Mesenchymal stem cell (in vitro differentiated cells and primary cell): ENCODE results near the gene GIPC3.
A peak's percentile ranks its signal among the peaks of the same experiment; 100 is the strongest.

Experiments used
- DNase-seq: peaks from one replicate; pipeline ENCODE4 v3.0.0-alpha.2; 2013
- H2AFZ ChIP-seq: one replicate; pipeline ENCODE4 v1.6.1; 2013; ENCODE audit warnings: low read depth, mild to moderate bottlenecking, control low read depth, inconsistent platforms, low read length, moderate library complexity
- H2AK5ac ChIP-seq: 2 replicates; pipeline ENCODE4 v1.6.1; 2013; ENCODE audit warnings: low read length, moderate library complexity, mild to moderate bottlenecking, inconsistent platforms; ENCODE audit not compliant: severe bottlenecking
- H2BK120ac ChIP-seq: one replicate; pipeline ENCODE4 v1.6.1; 2013; ENCODE audit warnings: low read depth, mild to moderate bottlenecking, inconsistent platforms, low read length, moderate library complexity
- H2BK12ac ChIP-seq, 2 experiments: one replicate each; pipeline ENCODE4 v1.6.1; 2013; ENCODE audit warnings: inconsistent platforms in 2 of 2, low read length in 2 of 2, mild to moderate bottlenecking in 2 of 2, moderate library complexity in 2 of 2, control low read depth in 1 of 2
- H2BK15ac ChIP-seq: one replicate; pipeline ENCODE4 v1.6.1; 2013; ENCODE audit warnings: mild to moderate bottlenecking, low read depth, inconsistent platforms; ENCODE audit not compliant: poor library complexity, severe bottlenecking
- H2BK5ac ChIP-seq: 2 replicates; pipeline ENCODE4 v1.6.1; 2013; ENCODE audit warnings: low read depth, mild to moderate bottlenecking, low read length, control low read depth, inconsistent platforms; ENCODE audit not compliant: poor library complexity, severe bottlenecking
- H3K14ac ChIP-seq, 2 experiments: one replicate each; pipeline ENCODE4 v1.6.1; 2013; ENCODE audit warnings: inconsistent platforms in 2 of 2, low read length in 2 of 2, control low read depth in 1 of 2, mild to moderate bottlenecking in 1 of 2, moderate library complexity in 1 of 2
- H3K18ac ChIP-seq, 2 experiments: one replicate each; pipeline ENCODE4 v1.6.1; 2013; ENCODE audit warnings: inconsistent platforms in 2 of 2, low read length in 2 of 2, control low read depth in 1 of 2, low read depth in 1 of 2, mild to moderate bottlenecking in 1 of 2
- H3K23ac ChIP-seq, 2 experiments: one replicate each; pipeline ENCODE4 v1.6.1; 2013; ENCODE audit warnings: inconsistent platforms in 2 of 2, low read length in 2 of 2, mild to moderate bottlenecking in 2 of 2, moderate library complexity in 2 of 2, control low read depth in 1 of 2
- H3K27ac ChIP-seq: 2 replicates; pipeline ENCODE4 v1.5.1; 2013; ENCODE audit warnings: mild to moderate bottlenecking, moderate library complexity, low read length, control low read depth, inconsistent platforms; ENCODE audit not compliant: poor library complexity, severe bottlenecking
- H3K27me3 ChIP-seq, 2 experiments: 2 replicates each; pipeline versions ENCODE4 v1.6.1 to v1.7.0; 2013; ENCODE audit warnings: low read length in 2 of 2, mild to moderate bottlenecking in 2 of 2, moderate library complexity in 2 of 2, control low read depth in 1 of 2, inconsistent platforms in 1 of 2; ENCODE audit not compliant: control insufficient read depth in 1 of 2, insufficient read depth in 1 of 2
- H3K36me3 ChIP-seq, 2 experiments: 2 replicates each; pipeline versions ENCODE4 v1.6.1 to v1.7.0; 2013; ENCODE audit warnings: low read length in 2 of 2, control low read depth in 1 of 2, inconsistent platforms in 1 of 2, low read depth in 1 of 2, mild to moderate bottlenecking in 1 of 2; ENCODE audit not compliant: insufficient read depth in 2 of 2, control insufficient read depth in 1 of 2
- H3K4ac ChIP-seq, 2 experiments: one replicate each; pipeline ENCODE4 v1.6.1; 2013; ENCODE audit warnings: inconsistent platforms in 2 of 2, low read length in 2 of 2, mild to moderate bottlenecking in 2 of 2, moderate library complexity in 2 of 2, control low read depth in 1 of 2, low read depth in 1 of 2
- H3K4me1 ChIP-seq: 2 replicates; pipeline ENCODE4 v1.6.1; 2013; ENCODE audit warnings: low read depth, low read length, control low read depth; ENCODE audit not compliant: control insufficient read depth, insufficient read depth
- H3K4me2 ChIP-seq: 2 replicates; pipeline ENCODE4 v1.6.1; 2013; ENCODE audit warnings: low read length, mild to moderate bottlenecking, inconsistent platforms; ENCODE audit not compliant: poor library complexity, severe bottlenecking
- H3K4me3 ChIP-seq, 2 experiments: 2 replicates each; pipeline versions ENCODE4 v1.5.1 to v1.7.0; 2013; ENCODE audit warnings: low read length in 2 of 2, mild to moderate bottlenecking in 2 of 2, control low read depth in 1 of 2, low read depth in 1 of 2; ENCODE audit not compliant: insufficient read depth in 1 of 2
- H3K79me1 ChIP-seq: replicated peaks from 2 replicates; pipeline ENCODE4 v1.6.1; 2013; ENCODE audit warnings: mild to moderate bottlenecking, control low read depth, low read length, inconsistent platforms; ENCODE audit not compliant: poor library complexity, severe bottlenecking
- H3K9ac ChIP-seq: 2 replicates; pipeline ENCODE4 v1.7.0; 2013; ENCODE audit warnings: mild to moderate bottlenecking, low read length, moderate library complexity
- H3K9me3 ChIP-seq: 2 replicates; pipeline ENCODE4 v1.7.0; 2013; ENCODE audit warnings: mild to moderate bottlenecking, low read length; ENCODE audit not compliant: control insufficient read depth
- H4K8ac ChIP-seq: one replicate; pipeline ENCODE4 v1.6.1; 2013; ENCODE audit warnings: inconsistent platforms, mild to moderate bottlenecking, low read length, moderate library complexity
- H4K91ac ChIP-seq: one replicate; pipeline ENCODE4 v1.6.1; 2013; ENCODE audit warnings: mild to moderate bottlenecking, low read length, inconsistent platforms
- WGBS: methylation state at CpG from one replicate; pipeline ENCODE4 v1.1.7; 2013; ENCODE audit warnings: mixed read lengths; 5-methylcytosine and 5-hydroxymethylcytosine counted together

The GIPC3 gene

GRCh38 chr19:3608750-3609322, 23.6 kb downstream of the GIPC3 start:
- H2AK5ac ChIP-seq: peak overlapping the region; percentile 43
- H3K23ac ChIP-seq: no peak overlapping the region
- H3K9me3 ChIP-seq: no peaks in the 10 kb centered on the region
- H3K4me2 ChIP-seq: peak overlapping the region; percentile 11
- peaks cover 17 to 48% of the 10 kb centered on the region in 2 experiments for H3K36me3 ChIP-seq
- WGBS: 89% methylated on average over 21 of the region's 21 CpGs
- no peak overlapping the region for H3K9ac ChIP-seq
- H2BK120ac ChIP-seq: peak overlapping the region; percentile 50
- peak overlapping the region in 1 of 2 experiments; percentile 9 for H3K4ac ChIP-seq
- peak overlapping the region in 1 of 2 experiments; percentile 45 for H2BK12ac ChIP-seq
- no peaks in the 10 kb centered on the region for H3K27me3 ChIP-seq
- no peak overlapping the region for H3K14ac ChIP-seq
- H3K4me3 ChIP-seq: no peak overlapping the region
- H3K27ac ChIP-seq: no peak overlapping the region
- no peak for DNase-seq
- peaks cover 48% of the 10 kb centered on the region for H3K4me1 ChIP-seq
- H2AFZ ChIP-seq: no peak overlapping the region
- H2BK5ac ChIP-seq: peak overlapping the region; percentile 3
- H4K8ac ChIP-seq: peak overlapping the region; percentile 1
- peaks cover 22% of the 10 kb centered on the region for H3K79me1 ChIP-seq
- H2BK15ac ChIP-seq: no peak overlapping the region
- H4K91ac ChIP-seq: peak overlapping the region; percentile 23
- H3K18ac ChIP-seq: peak overlapping the region in 1 of 2 experiments; percentile 67

DNA sequence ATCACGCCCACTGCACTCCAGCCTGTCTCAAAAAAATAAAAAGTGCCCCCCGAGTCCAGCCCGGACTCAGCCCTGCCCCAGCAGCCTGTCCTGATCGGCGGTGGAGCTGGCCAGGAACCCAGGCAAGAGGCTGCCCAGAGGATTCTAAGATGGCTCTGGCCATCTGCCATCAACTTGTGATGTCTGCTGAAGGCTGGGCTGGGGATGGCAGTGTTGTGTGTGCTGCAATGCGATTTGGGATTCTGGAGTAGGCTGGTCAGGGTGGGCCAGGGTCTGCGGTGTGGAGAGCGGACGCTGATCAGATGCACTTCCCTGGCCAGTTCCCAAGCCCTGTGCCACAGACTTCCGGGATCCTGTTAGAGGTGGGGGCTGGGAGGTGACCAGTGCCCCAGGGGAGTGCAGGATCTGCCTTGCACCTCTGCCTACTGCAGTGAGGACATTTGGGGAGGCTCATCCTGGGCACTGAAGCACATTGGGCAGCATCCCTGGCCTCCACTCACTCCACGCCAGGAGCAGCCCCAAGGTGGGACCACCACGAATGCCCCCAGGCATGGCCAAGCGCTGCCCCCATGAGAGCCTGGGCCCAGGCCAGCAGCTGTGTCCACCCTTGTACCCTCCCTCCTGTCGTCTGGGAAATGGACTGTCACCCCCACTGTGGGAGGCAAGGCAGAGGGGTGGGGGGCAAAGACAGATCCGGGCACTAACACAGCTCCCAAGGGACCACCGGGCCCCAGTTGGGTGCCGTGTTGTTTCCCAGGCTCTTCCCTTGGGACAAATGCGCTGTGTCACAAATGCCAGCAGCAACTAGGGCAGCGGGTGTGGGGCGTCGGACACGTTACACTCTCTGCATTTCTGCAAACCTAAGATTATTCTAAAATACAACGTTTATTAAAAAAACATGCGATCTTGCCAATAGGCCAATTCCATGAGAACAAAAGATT, 24.8 kb downstream of the GIPC3 start:
- Histone ChIP-seq H2BK5ac (no peak overlapping the region), H3K4me3 (no peak overlapping the region), H3K36me3 (peaks cover 17 to 60% of the 10 kb centered on the region in 2 experiments), H3K27ac (no peak overlapping the region), H3K4ac (no peak overlapping the region), H3K27me3 (no peaks in the 10 kb centered on the region), H3K4me2 (no peak overlapping the region), H2AFZ (no peak overlapping the region), H3K9ac (no peak overlapping the region), H2BK15ac (peak overlapping the region; percentile 23), H4K91ac (peak overlapping the region; percentile 32), H3K4me1 (peaks cover 41% of the 10 kb centered on the region), H3K79me1 (peaks cover 14% of the 10 kb centered on the region), H3K23ac (no peak overlapping the region), H3K14ac (no peak overlapping the region), H3K18ac (no peak overlapping the region), H2BK120ac (no peak overlapping the region), H2BK12ac (no peak overlapping the region), H4K8ac (no peak overlapping the region), H2AK5ac (peak overlapping the region; percentile 8), H3K9me3 (no peaks in the 10 kb centered on the region)
- WGBS: 90% methylated on average over 22 of the region's 24 CpGs
- DNase-seq: no peak

GRCh38 chr19:3610745-3611717, 25.8 kb downstream of the GIPC3 start:
- Histone ChIP-seq H3K18ac (no peak overlapping the region), H3K4ac (no peak overlapping the region)
- no peak for DNase-seq

More at GRCh38 chr19:3610745-3611717, 25.8 kb downstream of the GIPC3 start:
- Histone ChIP-seq H3K36me3 (peaks cover 17 to 70% of the 10 kb centered on the region in 2 experiments), H4K8ac (no peak overlapping the region), H3K79me1 (peaks cover 12% of the 10 kb centered on the region), H3K4me1 (peaks cover 39% of the 10 kb centered on the region), H3K27ac (no peak overlapping the region), H2AFZ (no peak overlapping the region), H2BK15ac (no peak overlapping the region), H3K4me3 (no peak overlapping the region), H3K4me2 (no peak overlapping the region), H2BK12ac (no peak overlapping the region), H3K23ac (no peak overlapping the region), H3K9ac (no peak overlapping the region), H2AK5ac (no peak overlapping the region), H4K91ac (no peak overlapping the region), H3K14ac (no peak overlapping the region), H3K9me3 (no peaks in the 10 kb centered on the region), H2BK120ac (no peak overlapping the region), H2BK5ac (no peak overlapping the region), H3K27me3 (no peaks in the 10 kb centered on the region)
- WGBS: 92% methylated on average over 41 of the region's 41 CpGs
